Measurements from ENCODE around the gene PTX3. TPM values are rescaled to one million over a fixed set of nuclear protein-coding genes. Genes with fewer than 3 reads are reported as not detected.

PTX3 gene
- total RNA-seq, 1 donor from 2014 or later = not detected

DNA sequence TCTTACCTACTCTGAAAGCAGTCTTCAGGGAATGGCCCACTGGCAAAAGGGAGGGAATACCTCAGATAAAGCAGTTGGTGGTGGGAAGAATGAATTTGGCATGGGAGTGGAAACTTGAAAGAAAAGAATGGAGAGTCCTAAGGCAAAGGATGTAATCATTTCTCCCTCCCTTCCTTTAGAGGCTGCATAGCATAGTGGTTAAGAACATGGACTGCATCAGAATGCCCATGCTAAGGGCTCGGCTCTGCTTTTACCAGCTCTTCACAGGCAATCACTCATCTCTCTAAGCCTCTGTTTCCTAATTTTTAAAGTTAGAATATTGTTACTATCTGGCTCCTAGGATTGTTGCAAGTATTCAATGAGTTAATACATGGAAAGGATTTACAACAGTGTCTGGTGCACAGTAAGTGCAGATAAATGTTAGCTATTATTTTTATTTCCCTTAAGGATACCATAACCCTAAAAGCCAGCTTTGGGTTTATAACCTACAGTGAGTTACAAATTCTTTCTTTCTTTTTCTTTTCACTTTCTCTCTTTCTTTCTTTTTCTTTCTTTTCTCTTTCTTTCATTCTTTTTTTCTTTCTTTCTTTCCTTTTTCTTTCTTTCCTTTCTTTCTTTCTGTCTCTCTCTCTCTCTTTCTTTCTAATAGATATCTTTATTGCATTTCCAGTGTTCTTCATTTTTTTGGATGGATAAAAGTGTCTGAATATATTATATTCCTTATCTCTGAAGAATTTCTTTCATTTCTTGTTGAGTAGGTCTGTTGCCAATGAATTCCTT, 43.0 kb downstream of the PTX3 start:
- DNase-seq (no peak), ATAC-seq (ENCODE audit: low read depth) (no peak)
- Mint-ChIP-seq H3K4me3 (no peak overlapping the region), H3K9me3 (peaks cover 3% of the 10 kb centered on the region), H3K4me1 (no peaks in the 10 kb centered on the region), H3K27me3 (peaks cover 2% of the 10 kb centered on the region), H3K36me3 (ENCODE audit: low read depth) (no peaks in the 10 kb centered on the region), H3K27ac (no peak overlapping the region)
- ChIA-PET POLR2A (no interaction called here), CTCF (no interaction called here)
- TF ChIP-seq, protein P1, sequence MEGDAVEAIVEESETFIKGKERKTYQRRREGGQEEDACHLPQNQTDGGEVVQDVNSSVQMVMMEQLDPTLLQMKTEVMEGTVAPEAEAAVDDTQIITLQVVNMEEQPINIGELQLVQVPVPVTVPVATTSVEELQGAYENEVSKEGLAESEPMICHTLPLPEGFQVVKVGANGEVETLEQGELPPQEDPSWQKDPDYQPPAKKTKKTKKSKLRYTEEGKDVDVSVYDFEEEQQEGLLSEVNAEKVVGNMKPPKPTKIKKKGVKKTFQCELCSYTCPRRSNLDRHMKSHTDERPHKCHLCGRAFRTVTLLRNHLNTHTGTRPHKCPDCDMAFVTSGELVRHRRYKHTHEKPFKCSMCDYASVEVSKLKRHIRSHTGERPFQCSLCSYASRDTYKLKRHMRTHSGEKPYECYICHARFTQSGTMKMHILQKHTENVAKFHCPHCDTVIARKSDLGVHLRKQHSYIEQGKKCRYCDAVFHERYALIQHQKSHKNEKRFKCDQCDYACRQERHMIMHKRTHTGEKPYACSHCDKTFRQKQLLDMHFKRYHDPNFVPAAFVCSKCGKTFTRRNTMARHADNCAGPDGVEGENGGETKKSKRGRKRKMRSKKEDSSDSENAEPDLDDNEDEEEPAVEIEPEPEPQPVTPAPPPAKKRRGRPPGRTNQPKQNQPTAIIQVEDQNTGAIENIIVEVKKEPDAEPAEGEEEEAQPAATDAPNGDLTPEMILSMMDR (IDR thresholded peaks at IDR 0.05) = no peak
- intact Hi-C loops (cut with micrococcal nuclease) = no loop called here

DNA sequence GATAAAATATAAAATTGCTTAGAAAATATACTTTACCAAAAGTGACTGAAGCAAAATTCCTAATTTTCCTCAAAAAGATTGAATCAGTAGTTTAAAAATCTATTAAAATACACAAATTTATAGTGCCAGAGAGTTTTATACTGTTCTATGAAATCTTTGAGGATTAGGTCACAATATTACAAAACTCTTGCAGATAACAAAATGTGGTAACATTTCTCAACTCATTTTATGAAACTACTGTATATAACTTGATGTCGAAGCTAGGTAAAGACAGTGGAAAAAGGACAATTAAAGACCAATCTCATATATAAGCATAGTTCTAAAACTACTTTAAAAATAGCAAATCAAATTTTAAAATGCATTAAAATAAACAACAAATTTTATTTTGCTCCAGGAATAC, 50.7 kb downstream of the PTX3 start:
- H3K4me1 Mint-ChIP-seq = no peaks in the 10 kb centered on the region
- TF ChIP-seq, protein P1 (IDR thresholded peaks at IDR 0.05) = no peak
- DNase-seq = no peak
- peaks cover 2% of the 10 kb centered on the region for H3K27me3 Mint-ChIP-seq
- no peak overlapping the region for H3K27ac Mint-ChIP-seq
- no peak overlapping the region for H3K4me3 Mint-ChIP-seq
- ATAC-seq (ENCODE audit: low read depth) = no peak
- CTCF ChIA-PET = no interaction called here
- H3K9me3 Mint-ChIP-seq = no peaks in the 10 kb centered on the region
- POLR2A ChIA-PET = no interaction called here
- intact Hi-C loops (cut with micrococcal nuclease) = no loop called here
- no peaks in the 10 kb centered on the region for H3K36me3 Mint-ChIP-seq (ENCODE audit: low read depth)

DNA sequence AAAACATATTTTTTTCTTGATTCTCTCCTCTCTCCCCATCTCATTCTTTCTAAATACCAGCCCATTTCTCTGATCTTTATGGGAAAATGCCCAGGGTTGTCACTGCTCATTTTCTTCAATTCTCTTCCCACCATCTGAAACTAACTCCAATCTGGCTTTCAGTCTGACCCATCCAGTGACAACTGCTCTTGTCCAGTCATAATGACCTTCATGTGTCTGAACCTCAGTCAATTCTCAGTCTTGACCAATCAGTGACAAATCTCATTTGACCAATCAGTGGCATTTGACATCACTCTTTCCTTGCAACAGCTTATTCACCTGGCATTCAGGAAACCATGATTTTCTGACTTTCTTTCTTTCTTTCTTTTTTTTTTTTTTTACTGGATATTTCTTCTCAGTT, 51.5 kb downstream of the PTX3 start:
- TF ChIP-seq, protein P1 (IDR thresholded peaks at IDR 0.05) = no peak
- POLR2A ChIA-PET = no interaction called here
- intact Hi-C loops (cut with micrococcal nuclease) = no loop called here
- no peak for ATAC-seq (ENCODE audit: low read depth)
- H3K27ac Mint-ChIP-seq = no peak overlapping the region
- H3K36me3 Mint-ChIP-seq (ENCODE audit: low read depth) = no peaks in the 10 kb centered on the region
- DNase-seq = no peak
- CTCF ChIA-PET = no interaction called here
- no peaks in the 10 kb centered on the region for H3K9me3 Mint-ChIP-seq
- H3K4me3 Mint-ChIP-seq = no peak overlapping the region
- peaks cover 2% of the 10 kb centered on the region for H3K27me3 Mint-ChIP-seq
- H3K4me1 Mint-ChIP-seq = no peaks in the 10 kb centered on the region

DNA sequence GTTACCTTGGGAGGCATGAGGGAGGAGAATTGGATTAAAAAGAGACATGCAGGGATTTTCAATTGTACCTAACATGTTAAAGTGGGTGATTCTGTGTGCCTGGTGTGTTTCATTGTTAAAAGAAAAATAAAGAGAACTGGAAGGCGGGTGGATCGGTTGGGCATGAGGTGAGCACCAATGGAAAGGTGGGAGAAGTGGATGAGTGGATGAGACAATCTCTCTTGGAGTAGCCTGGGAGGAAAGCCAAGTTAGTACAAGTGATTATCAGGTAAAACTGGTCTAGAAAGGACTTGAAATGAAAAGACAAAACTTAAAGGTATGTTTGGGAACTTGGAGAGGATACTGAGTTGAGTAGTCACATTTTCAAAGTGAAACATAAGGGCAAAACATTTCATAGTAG, 54.5 kb downstream of the PTX3 start:
- H3K4me1 Mint-ChIP-seq = no peaks in the 10 kb centered on the region
- intact Hi-C loops (cut with micrococcal nuclease) = loop anchor here (5.0 kb wide), 2 partner anchors 289 to 1339 kb away; no protein-coding TSS in a partner anchor

More for the DNA sequence above, 54.5 kb downstream of the PTX3 start:
- Mint-ChIP-seq H3K27ac (no peak overlapping the region), H3K4me3 (no peak overlapping the region), H3K36me3 (ENCODE audit: low read depth) (no peaks in the 10 kb centered on the region), H3K27me3 (peaks cover 2% of the 10 kb centered on the region), H3K9me3 (no peaks in the 10 kb centered on the region)
- ChIA-PET POLR2A (no interaction called here), CTCF (no interaction called here)
- no peak for DNase-seq
- TF ChIP-seq, protein P1 (IDR thresholded peaks at IDR 0.05) = no peak
- ATAC-seq (ENCODE audit: low read depth) = no peak

Other genes with a start within 250 kb of the PTX3 start
- not detected in 2 replicates for gene VEPH1, start 66.6 kb downstream of the PTX3 start, total RNA-seq